Neural cell (in vitro differentiated cells): ENCODE measurements around the gene PPP1CB.
A peak's percentile ranks its signal among the peaks of the same experiment; 100 is the strongest.

Source experiments
- EP300 ChIP-seq: fragments of 450-650 bp; conservative IDR thresholded peaks from 2 replicates; pipeline ENCODE4 v1.6.1; 2014; ENCODE audit warnings: antibody characterized with exemption, mild to moderate bottlenecking, moderate library complexity; ENCODE audit not compliant: poor library complexity, severe bottlenecking
- EZH2 ChIP-seq: fragments of 200-600, 300-800 bp; shearing (Covaris generic), sonication (generic); IDR thresholded peaks from 2 replicates; pipeline ENCODE4 v1.6.1; 2014; ENCODE audit warnings: antibody characterized with exemption, low read length, borderline replicate concordance, mild to moderate bottlenecking; ENCODE audit not compliant: insufficient read depth, poor library complexity, severe bottlenecking
- MXI1 ChIP-seq: fragments of 450-650 bp; conservative IDR thresholded peaks from 2 replicates; pipeline ENCODE4 v1.6.1; 2014; ENCODE audit warnings: antibody characterized with exemption, mild to moderate bottlenecking; ENCODE audit not compliant: poor library complexity, severe bottlenecking
- POLR2AphosphoS5 ChIP-seq: IDR thresholded peaks from 2 replicates; pipeline ENCODE4 v1.6.1; 2012
- RAD21 ChIP-seq: fragments of 450-650 bp; conservative IDR thresholded peaks from 2 replicates; pipeline ENCODE4 v1.6.1; 2014; ENCODE audit warnings: antibody characterized with exemption, mild to moderate bottlenecking, moderate library complexity
- SMC3 ChIP-seq: fragments of 450-650 bp; conservative IDR thresholded peaks from 2 replicates; pipeline ENCODE4 v1.6.1; 2014; ENCODE audit warnings: antibody characterized with exemption, mild to moderate bottlenecking, moderate library complexity; ENCODE audit not compliant: poor library complexity
- TF ChIP-seq, protein P1 (sequence below): fragments of 450-650 bp; IDR thresholded peaks from 2 replicates; pipeline ENCODE4 v1.5.1; 2014; ENCODE audit warnings: antibody characterized with exemption, mild to moderate bottlenecking, moderate library complexity; ENCODE audit not compliant: poor library complexity, severe bottlenecking
- TF ChIP-seq, protein P2 (sequence below): IDR thresholded peaks from 2 replicates; pipeline ENCODE4 v1.6.1; 2012; ENCODE audit warnings: borderline replicate concordance

DNA sequence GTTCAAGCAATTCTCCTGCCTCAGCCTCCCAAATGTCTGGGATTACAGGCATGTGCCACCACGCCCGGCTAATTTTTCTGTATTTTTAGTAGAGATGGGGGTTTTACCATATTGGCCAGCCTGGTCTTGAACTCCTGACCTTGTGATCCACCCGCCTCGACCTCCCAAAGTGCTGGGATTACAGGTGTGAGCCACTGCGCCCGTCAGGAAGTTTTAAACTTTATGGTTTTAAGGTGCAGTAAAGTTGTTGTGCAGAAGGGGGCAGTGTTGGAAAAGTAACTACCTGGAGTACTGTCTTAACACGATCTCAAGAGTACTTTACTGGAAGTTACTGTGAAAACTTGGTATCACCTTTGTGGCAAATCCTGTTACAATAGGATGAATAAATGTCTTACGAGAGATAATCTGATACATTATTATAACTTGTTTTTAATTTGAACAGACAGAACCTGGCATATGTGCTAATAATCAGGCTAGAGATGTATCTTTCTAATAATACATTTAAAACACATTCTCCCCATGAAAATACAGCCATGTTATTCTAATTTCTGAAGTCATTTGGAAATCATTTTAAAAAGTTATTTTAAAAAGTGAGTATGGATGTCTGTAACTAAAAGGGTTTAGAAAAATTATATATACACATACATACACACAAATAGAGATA lies 69.8 kb downstream of the PPP1CB start:
- TF ChIP-seq EP300 (no peak), POLR2AphosphoS5 (no peak), MXI1 (no peak), SMC3 (peak; percentile 73), RAD21 (peak; percentile 77), EZH2 (no peak)
- TF ChIP-seq, protein P1, sequence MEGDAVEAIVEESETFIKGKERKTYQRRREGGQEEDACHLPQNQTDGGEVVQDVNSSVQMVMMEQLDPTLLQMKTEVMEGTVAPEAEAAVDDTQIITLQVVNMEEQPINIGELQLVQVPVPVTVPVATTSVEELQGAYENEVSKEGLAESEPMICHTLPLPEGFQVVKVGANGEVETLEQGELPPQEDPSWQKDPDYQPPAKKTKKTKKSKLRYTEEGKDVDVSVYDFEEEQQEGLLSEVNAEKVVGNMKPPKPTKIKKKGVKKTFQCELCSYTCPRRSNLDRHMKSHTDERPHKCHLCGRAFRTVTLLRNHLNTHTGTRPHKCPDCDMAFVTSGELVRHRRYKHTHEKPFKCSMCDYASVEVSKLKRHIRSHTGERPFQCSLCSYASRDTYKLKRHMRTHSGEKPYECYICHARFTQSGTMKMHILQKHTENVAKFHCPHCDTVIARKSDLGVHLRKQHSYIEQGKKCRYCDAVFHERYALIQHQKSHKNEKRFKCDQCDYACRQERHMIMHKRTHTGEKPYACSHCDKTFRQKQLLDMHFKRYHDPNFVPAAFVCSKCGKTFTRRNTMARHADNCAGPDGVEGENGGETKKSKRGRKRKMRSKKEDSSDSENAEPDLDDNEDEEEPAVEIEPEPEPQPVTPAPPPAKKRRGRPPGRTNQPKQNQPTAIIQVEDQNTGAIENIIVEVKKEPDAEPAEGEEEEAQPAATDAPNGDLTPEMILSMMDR = peak; percentile 79
- TF ChIP-seq, protein P2, sequence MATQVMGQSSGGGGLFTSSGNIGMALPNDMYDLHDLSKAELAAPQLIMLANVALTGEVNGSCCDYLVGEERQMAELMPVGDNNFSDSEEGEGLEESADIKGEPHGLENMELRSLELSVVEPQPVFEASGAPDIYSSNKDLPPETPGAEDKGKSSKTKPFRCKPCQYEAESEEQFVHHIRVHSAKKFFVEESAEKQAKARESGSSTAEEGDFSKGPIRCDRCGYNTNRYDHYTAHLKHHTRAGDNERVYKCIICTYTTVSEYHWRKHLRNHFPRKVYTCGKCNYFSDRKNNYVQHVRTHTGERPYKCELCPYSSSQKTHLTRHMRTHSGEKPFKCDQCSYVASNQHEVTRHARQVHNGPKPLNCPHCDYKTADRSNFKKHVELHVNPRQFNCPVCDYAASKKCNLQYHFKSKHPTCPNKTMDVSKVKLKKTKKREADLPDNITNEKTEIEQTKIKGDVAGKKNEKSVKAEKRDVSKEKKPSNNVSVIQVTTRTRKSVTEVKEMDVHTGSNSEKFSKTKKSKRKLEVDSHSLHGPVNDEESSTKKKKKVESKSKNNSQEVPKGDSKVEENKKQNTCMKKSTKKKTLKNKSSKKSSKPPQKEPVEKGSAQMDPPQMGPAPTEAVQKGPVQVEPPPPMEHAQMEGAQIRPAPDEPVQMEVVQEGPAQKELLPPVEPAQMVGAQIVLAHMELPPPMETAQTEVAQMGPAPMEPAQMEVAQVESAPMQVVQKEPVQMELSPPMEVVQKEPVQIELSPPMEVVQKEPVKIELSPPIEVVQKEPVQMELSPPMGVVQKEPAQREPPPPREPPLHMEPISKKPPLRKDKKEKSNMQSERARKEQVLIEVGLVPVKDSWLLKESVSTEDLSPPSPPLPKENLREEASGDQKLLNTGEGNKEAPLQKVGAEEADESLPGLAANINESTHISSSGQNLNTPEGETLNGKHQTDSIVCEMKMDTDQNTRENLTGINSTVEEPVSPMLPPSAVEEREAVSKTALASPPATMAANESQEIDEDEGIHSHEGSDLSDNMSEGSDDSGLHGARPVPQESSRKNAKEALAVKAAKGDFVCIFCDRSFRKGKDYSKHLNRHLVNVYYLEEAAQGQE = no peak
